Endothelial cell of umbilical vein (primary cell): ENCODE results near the gene KTN1. TPM values are rescaled to one million over a fixed set of nuclear protein-coding genes. Genes with fewer than 3 reads are reported as not detected.

Experiments used
- BruUV-seq: library from RNA; stranded (reverse); fragments of 400-500 nt; replicated peaks from 2 replicates; lab custom pipeline; 2021; lab: Mats Ljungman, UMichigan
- CTCF ChIA-PET: fragments of 300-600, 350-600 bp; sonication (Branson Sonifier 250); formaldehyde crosslinking; loops from one replicate; lab custom pipeline; 2021; ENCODE audit warnings: antibody characterized with exemption, inconsistent platforms; lab: Charles Lee
- POLR2A ChIA-PET: fragments of 300-600, 350-600 bp; sonication (Branson Sonifier 250); formaldehyde crosslinking; loops from one replicate; lab custom pipeline; 2021; ENCODE audit warnings: antibody characterized with exemption, inconsistent platforms; lab: Charles Lee
- DNase-seq: peaks from one replicate; pipeline ENCODE4 v3.0.0-alpha.2; 2011; ENCODE audit warnings: low read depth, low spot score
- FAIRE-seq: peaks from 2 replicates; lab custom pipeline; 2011; peaks lifted over from hg19 to GRCh38; lab: Jason Lieb, UNC
- H2AFZ ChIP-seq: 2 replicates; pipeline ENCODE4 v1.6.0; 2012; ENCODE audit warnings: low read depth, low read length, control low read depth, inconsistent platforms
- H3K27ac ChIP-seq: 2 replicates; pipeline ENCODE4 v1.5.1; 2011; ENCODE audit warnings: low read depth, mild to moderate bottlenecking, control low read depth, low read length, moderate library complexity; ENCODE audit not compliant: insufficient read depth
- H3K27me3 ChIP-seq, 2 experiments: 2 replicates each; pipeline versions ENCODE4 v1.6.0 to v1.6.1; 2011; ENCODE audit warnings: low read length in 2 of 2, mixed read lengths in 1 of 2; ENCODE audit not compliant: control insufficient read depth in 2 of 2, insufficient read depth in 2 of 2
- H3K36me3 ChIP-seq, 2 experiments: 2 replicates in 1 of 2; 3 replicates in 1 of 2; pipeline ENCODE4 v1.5.1; 2011; ENCODE audit warnings: low read length in 2 of 2, mild to moderate bottlenecking in 1 of 2, moderate library complexity in 1 of 2; ENCODE audit not compliant: control insufficient read depth in 2 of 2, insufficient read depth in 2 of 2; ENCODE audit errors: extremely low read depth in 1 of 2
- H3K4me1 ChIP-seq: 3 replicates; pipeline ENCODE4 v1.5.1; 2011; ENCODE audit warnings: mild to moderate bottlenecking, low read length; ENCODE audit not compliant: control insufficient read depth, insufficient read depth; ENCODE audit errors: extremely low read depth
- H3K4me2 ChIP-seq: 2 replicates; pipeline ENCODE4 v1.6.1; 2011; ENCODE audit warnings: low read length, control low read depth, mixed read lengths; ENCODE audit not compliant: insufficient read depth
- H3K4me3 ChIP-seq, 3 experiments: fragments of 200-600 bp in 1 of 3; sonication (generic), shearing (Covaris generic) in 1 of 3; replicated peaks in 1 of 3; 2 replicates each; pipeline ENCODE4 v1.5.1; 2011 to 2016; ENCODE audit warnings: control low read depth in 3 of 3, low read length in 3 of 3, mild to moderate bottlenecking in 2 of 3, inconsistent platforms in 1 of 3, low read depth in 1 of 3, moderate library complexity in 1 of 3; ENCODE audit not compliant: insufficient read depth in 1 of 3
- H3K79me2 ChIP-seq: 2 replicates; pipeline ENCODE4 v1.6.0; 2012; ENCODE audit warnings: low read length, inconsistent platforms; ENCODE audit not compliant: control insufficient read depth, insufficient read depth
- H3K9ac ChIP-seq: replicated peaks from 2 replicates; pipeline ENCODE3; 2011; ENCODE audit warnings: low read length, control low read depth; ENCODE audit not compliant: insufficient read depth; ENCODE audit errors: extremely low read depth
- H3K9me1 ChIP-seq: replicated peaks from 3 replicates; pipeline ENCODE4 v1.6.0; 2011; ENCODE audit warnings: mild to moderate bottlenecking, low read length; ENCODE audit not compliant: control insufficient read depth, insufficient read depth; ENCODE audit errors: extremely low read depth
- H3K9me3 ChIP-seq: replicated peaks from 2 replicates; pipeline ENCODE4 v1.5.1; 2012; ENCODE audit warnings: low read length, inconsistent platforms; ENCODE audit not compliant: control insufficient read depth, insufficient read depth
- H4K20me1 ChIP-seq: replicated peaks from 2 replicates; pipeline ENCODE3; 2011; ENCODE audit warnings: mild to moderate bottlenecking, low read length; ENCODE audit not compliant: control insufficient read depth, insufficient read depth; ENCODE audit errors: extremely low read depth
- CTCF ChIP-seq, 2 donors: IDR thresholded peaks; 1 replicate in 1 of 2; 2 replicates in 1 of 2; pipeline ENCODE4 v1.5.1; 2011; ENCODE audit warnings: low read length in 2 of 2, mild to moderate bottlenecking in 2 of 2, moderate library complexity in 2 of 2, control low read depth in 1 of 2, inconsistent platforms in 1 of 2, low read depth in 1 of 2; ENCODE audit not compliant: insufficient read depth in 1 of 2; ENCODE audit errors: extremely low read depth in 1 of 2
- EZH2 ChIP-seq: IDR thresholded peaks from 2 replicates; pipeline ENCODE4 v1.6.1; 2012; ENCODE audit warnings: borderline replicate concordance, low read depth, mild to moderate bottlenecking, moderate library complexity, low read length, inconsistent platforms; ENCODE audit not compliant: severe bottlenecking
- FOS ChIP-seq: IDR thresholded peaks from 2 replicates; pipeline ENCODE4 v1.6.1; 2011; ENCODE audit warnings: mild to moderate bottlenecking, low read length, moderate library complexity, borderline replicate concordance; ENCODE audit not compliant: insufficient read depth
- GATA2 ChIP-seq: IDR thresholded peaks from 2 replicates; pipeline ENCODE4 v1.7.0; 2011; ENCODE audit warnings: low read depth, mild to moderate bottlenecking, moderate library complexity, mixed read lengths, low read length; ENCODE audit not compliant: insufficient read length, insufficient read depth
- JUN ChIP-seq: IDR thresholded peaks from 2 replicates; pipeline ENCODE4 v1.6.1; 2011; ENCODE audit warnings: borderline replicate concordance, low read depth; ENCODE audit not compliant: insufficient read length, insufficient read depth
- MAX ChIP-seq: IDR thresholded peaks from 2 replicates; pipeline ENCODE4 v1.6.1; 2011; ENCODE audit not compliant: insufficient read depth, insufficient read length
- MYC ChIP-seq: IDR thresholded peaks from one replicate; pipeline ENCODE4 v1.6.1; 2011; ENCODE audit warnings: mild to moderate bottlenecking, low read depth, low read length
- POLR2A ChIP-seq: IDR thresholded peaks from 2 replicates; pipeline ENCODE4 v1.6.1; 2012; ENCODE audit warnings: low read depth, mild to moderate bottlenecking, control low read depth, low read length
- POLR2AphosphoS5 ChIP-seq: IDR thresholded peaks from 2 replicates; pipeline ENCODE4 v1.6.1; 2012; ENCODE audit warnings: low read depth, mild to moderate bottlenecking, control low read depth, low read length, moderate library complexity; ENCODE audit not compliant: insufficient read depth
- dilution Hi-C: fragments of 300-500 bp; cut with MboI; formaldehyde crosslinking; loops from one replicate; pipeline ENCODE4 v1.15.0; 2019; ENCODE audit warnings: low sequenced_read_pairs; ENCODE audit not compliant: extremely low pct_ligation_motif_present
- intact Hi-C: fragments of 100-400 bp; cut with micrococcal nuclease; formaldehyde crosslinking; loops from one replicate; pipeline ENCODE4 v1.10.0; 2022
- polyA plus RNA-seq, 4 experiments: library from polyadenylated mRNA; depleted of rRNA in 3 of 4; stranded (reverse) in 3 of 4; unstranded in 1 of 4; fragments of >200 nt; gene quantifications; 2 replicates each; pipeline versions ENCODE4 v1.2.1 to v1.2.3, GENCODE V29; 2011 to 2012; ENCODE audit warnings: missing spikeins in 1 of 4
- total RNA-seq: library from RNA; stranded (reverse); gene quantifications from 2 replicates; pipeline ENCODE4 v1.2.3, GENCODE V29; 2021

KTN1 gene
- total and polyA plus RNA-seq, 2 donors (not counting 3 experiments of a cell fraction or from before 2014, with no cell fraction given), result 33.2 to 148 TPM

DNA sequence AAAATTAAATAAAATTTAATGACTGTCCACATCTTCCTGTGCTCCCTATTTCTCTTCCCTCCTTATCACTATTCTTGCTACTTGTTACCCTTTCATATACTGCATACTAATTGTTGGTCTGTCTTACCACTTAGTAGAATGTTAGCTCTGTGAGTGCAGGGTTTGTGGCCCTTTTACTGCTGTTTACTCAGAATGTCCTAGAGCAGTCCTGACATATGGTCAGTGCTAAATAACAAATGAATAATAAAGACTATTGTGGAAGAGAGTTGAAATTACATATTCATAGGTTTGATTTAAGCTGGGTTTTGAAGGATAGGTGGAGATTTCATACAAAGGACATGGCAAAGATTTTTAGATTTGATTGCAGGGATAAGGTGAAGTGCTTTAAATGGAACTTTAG lies 24.5 kb downstream of the KTN1 start:
- H3K79me2 ChIP-seq, result peaks cover 77% of the 10 kb centered on the region
- dilution Hi-C loops, result no loop called here
- no peak overlapping the region for H3K27ac ChIP-seq
- CTCF ChIA-PET, result interaction anchor here (0.8 to 2.9 kb wide), 2 partner anchors 23 to 158 kb away, joined by 5 to 14 read pairs; no protein-coding TSS in a partner anchor
- no peak overlapping the region for H2AFZ ChIP-seq
- DNase-seq (no peak), FAIRE-seq (no peak)
- no peak overlapping the region for H3K4me3 ChIP-seq
- intact Hi-C loops, result no loop called here
- H3K27me3 ChIP-seq, result no peaks in the 10 kb centered on the region
- no TSS peak for BruUV-seq
- no peak for TF ChIP-seq EZH2
- TF ChIP-seq POLR2AphosphoS5, result no peak
- TF ChIP-seq CTCF (IDR thresholded peaks at IDR 0.05; ENCODE audit: extremely low read depth in 1 of 2, insufficient read depth in 1 of 2, low read depth in 1 of 2, low read length in 2 of 2), result no peak
- TF ChIP-seq JUN, result no peak
- no peak for TF ChIP-seq MAX
- TF ChIP-seq MYC, result no peak
- no peak for TF ChIP-seq POLR2A
- no peak for TF ChIP-seq GATA2
- TF ChIP-seq FOS, result no peak
- POLR2A ChIA-PET, result no interaction called here
- H3K4me1 ChIP-seq, result peaks cover 49% of the 10 kb centered on the region
- no peak overlapping the region for H3K9ac ChIP-seq
- no peak overlapping the region for H3K4me2 ChIP-seq
- H3K9me1 ChIP-seq, result no peaks in the 10 kb centered on the region
- H3K36me3 ChIP-seq, result no peaks in the 10 kb centered on the region
- H4K20me1 ChIP-seq, result no peaks in the 10 kb centered on the region
- H3K9me3 ChIP-seq, result no peaks in the 10 kb centered on the region
